ENCODE measurements around the gene LRRTM2.

- TF ChIP-seq ZNF281 (CRISPR knock-in tag; IDR thresholded peaks at IDR 0.05) (no peak), CTCF (IDR thresholded peaks at IDR 0.05) (no peak), ZNF232 (CRISPR knock-in tag; IDR thresholded peaks at IDR 0.05) (no peak), ATF6 (CRISPR knock-in tag; IDR thresholded peaks at IDR 0.05) (no peak), MXD4 (CRISPR knock-in tag; IDR thresholded peaks at IDR 0.05; ENCODE audit: borderline replicate concordance) (no peak), AR (CRISPR knock-in tag; IDR thresholded peaks at IDR 0.05) (no peak), E2F1 (CRISPR knock-in tag; IDR thresholded peaks at IDR 0.05) (no peak), USF1 (CRISPR knock-in tag; IDR thresholded peaks at IDR 0.05) (no peak), SP1 (CRISPR knock-in tag; conservative IDR thresholded peaks at IDR 0.05) (no peak)
Observed at GRCh38 chr5:138874241-138874640, 894 bp downstream of the LRRTM2 start.
